MM.1S (cell line): ENCODE results near the gene LPAR5.

Source experiments
- EZH2 ChIP-seq: fragments of 300-600 bp; sonication (generic); optimal IDR thresholded peaks from 2 replicates; pipeline ENCODE3; 2017; ENCODE audit warnings: low read depth, mild to moderate bottlenecking, antibody characterized with exemption, low read length, mixed read lengths
- TF ChIP-seq, protein P1 (sequence below): fragments of 300-600 bp; sonication (generic); IDR thresholded peaks from 2 replicates; pipeline ENCODE4 v1.5.1; 2016; ENCODE audit warnings: antibody characterized with exemption, low read length, mixed read lengths

DNA sequence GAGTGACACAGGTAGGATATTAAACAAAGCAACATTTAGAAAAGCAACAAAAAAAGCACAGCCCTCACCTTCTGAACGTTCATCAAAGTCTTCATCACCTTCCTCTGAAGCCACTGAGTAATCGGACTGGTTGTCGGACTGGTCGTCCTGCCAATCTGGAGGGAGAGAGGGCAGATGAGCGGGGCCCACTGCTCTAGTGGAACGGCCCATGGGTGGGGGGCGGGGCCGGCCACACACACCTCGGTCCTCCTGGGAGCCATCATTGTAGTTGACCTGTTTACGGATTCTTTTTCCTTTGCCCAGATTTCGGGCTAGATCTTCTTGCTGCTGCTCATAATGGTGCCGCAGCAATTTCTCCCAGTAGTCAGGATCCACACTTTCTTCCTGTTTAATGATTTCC lies 52.8 kb downstream of the LPAR5 start:
- TF ChIP-seq, protein P1, sequence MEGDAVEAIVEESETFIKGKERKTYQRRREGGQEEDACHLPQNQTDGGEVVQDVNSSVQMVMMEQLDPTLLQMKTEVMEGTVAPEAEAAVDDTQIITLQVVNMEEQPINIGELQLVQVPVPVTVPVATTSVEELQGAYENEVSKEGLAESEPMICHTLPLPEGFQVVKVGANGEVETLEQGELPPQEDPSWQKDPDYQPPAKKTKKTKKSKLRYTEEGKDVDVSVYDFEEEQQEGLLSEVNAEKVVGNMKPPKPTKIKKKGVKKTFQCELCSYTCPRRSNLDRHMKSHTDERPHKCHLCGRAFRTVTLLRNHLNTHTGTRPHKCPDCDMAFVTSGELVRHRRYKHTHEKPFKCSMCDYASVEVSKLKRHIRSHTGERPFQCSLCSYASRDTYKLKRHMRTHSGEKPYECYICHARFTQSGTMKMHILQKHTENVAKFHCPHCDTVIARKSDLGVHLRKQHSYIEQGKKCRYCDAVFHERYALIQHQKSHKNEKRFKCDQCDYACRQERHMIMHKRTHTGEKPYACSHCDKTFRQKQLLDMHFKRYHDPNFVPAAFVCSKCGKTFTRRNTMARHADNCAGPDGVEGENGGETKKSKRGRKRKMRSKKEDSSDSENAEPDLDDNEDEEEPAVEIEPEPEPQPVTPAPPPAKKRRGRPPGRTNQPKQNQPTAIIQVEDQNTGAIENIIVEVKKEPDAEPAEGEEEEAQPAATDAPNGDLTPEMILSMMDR: no peak
- TF ChIP-seq EZH2: no peak
